ENCODE results near the gene HSBP1.

The HSBP1 gene

DNA sequence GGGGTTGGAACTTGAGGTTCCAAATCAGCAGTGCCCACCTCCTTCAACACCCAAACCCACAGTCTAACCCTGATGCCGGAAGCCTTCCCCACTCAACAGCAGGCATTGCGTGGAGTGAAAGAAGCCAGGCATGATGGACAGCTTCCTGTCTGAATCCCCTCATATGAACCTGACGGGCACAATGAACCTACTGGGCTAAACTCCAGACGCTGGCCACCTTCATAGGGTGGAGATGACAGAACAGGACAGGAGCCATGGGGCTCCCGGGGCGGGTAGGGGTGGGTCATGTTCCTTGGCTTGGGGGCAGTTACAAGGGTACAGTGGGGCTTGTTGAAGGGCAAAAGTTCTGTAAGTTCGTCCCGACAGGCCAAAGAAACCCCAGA is 460 bp upstream of the HSBP1 start:
- DNase-seq (ENCODE audit: low read depth in 1 of 2, low spot score in 1 of 2), result no peak
- TF ChIP-seq JUND (IDR thresholded peaks at IDR 0.05; ENCODE audit: low read depth), result no peak
- in situ Hi-C loops (cut with HindIII; ENCODE audit: low pct_unique_long_range_greater_than_20kb, low sequenced_read_pairs), result no loop called here

DNA sequence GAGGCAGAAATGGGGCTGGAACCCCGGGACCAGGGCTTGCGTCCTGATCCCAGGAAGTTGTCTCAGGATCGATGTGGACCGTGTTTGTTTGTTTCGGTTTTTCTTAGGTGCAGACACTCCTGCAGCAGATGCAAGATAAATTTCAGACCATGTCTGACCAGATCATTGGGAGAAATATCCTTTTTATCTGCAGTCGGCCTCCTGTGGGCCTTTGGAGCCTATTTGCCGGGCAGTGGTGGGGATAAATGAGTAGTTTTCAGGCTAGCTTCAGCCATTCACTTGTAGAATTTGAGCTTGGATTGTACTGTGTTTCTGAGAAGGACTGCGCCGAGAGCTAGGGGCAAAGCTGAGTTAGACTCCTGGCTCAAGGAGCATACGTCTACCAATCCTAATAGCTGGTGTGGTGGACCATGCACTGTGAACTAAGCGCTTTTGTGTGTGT is 816 bp downstream of the HSBP1 start:
- DNase-seq (ENCODE audit: low read depth in 1 of 2, low spot score in 1 of 2), result no peak
- no peak for TF ChIP-seq JUND (IDR thresholded peaks at IDR 0.05; ENCODE audit: low read depth)
- in situ Hi-C loops (cut with HindIII; ENCODE audit: low pct_unique_long_range_greater_than_20kb, low sequenced_read_pairs), result no loop called here

DNA sequence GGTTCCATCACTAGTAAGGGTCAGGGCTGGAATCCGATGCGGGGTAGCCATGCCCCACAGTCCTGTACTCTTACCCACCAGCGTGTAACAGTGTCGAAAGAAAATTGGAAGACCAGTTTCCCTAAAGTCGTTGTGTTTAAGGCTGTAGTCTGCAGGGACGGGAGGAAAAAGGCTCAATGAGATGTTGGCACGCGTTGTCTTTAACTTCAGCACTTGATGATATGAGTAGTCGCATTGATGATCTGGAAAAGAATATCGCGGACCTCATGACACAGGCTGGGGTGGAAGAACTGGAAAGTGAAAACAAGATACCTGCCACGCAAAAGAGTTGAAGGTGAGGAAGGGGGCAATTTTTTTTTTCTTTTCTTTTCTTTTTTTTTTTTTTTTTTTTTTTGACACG is 1.3 kb downstream of the HSBP1 start:
- in situ Hi-C loops (cut with HindIII; ENCODE audit: low pct_unique_long_range_greater_than_20kb, low sequenced_read_pairs), result no loop called here
- no peak for TF ChIP-seq JUND (IDR thresholded peaks at IDR 0.05; ENCODE audit: low read depth)
- DNase-seq (ENCODE audit: low read depth in 1 of 2, low spot score in 1 of 2), result no peak

DNA sequence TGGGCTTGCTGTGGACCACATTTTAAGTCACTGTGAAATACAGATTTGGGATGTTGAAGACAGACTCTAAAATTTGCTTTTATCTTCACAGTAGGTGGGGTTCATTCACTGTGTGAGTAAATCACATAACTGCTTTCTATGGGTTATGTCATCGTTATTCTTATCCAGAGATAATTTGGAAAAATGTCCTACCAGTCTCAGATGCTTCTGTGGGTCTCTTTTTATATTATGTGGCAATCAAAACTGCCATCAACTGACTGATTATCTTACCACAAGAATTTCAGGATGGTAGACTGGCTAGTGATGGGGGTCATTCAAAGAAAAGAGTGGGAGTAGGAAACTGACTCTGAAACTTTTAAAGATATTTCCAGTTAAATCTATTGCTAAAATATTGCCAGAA is 3.1 kb downstream of the HSBP1 start:
- no peak for TF ChIP-seq JUND (IDR thresholded peaks at IDR 0.05; ENCODE audit: low read depth)
- in situ Hi-C loops (cut with HindIII; ENCODE audit: low pct_unique_long_range_greater_than_20kb, low sequenced_read_pairs), result no loop called here
- DNase-seq (ENCODE audit: low read depth in 1 of 2, low spot score in 1 of 2), result no peak

DNA sequence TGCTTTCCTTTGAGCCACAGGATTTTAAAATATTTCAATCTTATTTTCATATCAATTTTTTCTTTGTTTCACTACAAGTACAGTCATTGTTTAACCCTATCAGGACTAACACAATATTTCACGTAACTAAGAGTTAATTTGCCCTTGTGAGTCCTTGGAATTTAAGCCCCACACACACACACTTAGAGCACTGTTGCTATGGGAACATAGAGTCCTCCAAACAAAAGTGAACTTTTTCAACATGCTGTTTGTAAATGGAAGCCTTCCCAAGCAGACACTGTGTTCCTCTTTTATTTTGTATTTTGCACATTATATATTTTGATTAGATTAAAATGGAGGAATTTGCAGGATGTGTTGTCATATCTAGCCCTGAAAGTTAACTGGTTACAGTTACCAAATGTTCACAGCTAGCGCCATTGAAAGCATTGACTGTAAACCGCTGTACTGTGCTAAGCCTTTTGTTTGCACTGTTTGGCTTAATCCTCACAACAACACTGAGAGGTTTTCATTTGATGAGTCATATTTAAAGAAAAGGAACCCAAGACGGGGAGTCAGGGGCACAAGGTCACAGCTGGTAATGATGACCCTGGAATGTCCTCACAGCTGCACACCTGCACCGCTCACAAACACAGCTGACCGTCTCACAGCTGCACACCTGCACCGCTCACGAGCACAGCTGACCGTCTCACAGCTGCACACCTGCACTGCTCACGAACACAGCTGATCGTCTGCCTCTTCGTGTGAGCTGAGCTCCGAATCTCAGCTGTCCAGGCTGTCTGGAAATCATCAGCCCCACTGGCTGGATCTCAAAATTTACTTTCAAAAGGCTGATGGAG is 6.3 kb downstream of the HSBP1 start:
- peak in 1 of 2 experiments; percentile 56 for DNase-seq (ENCODE audit: low read depth in 1 of 2, low spot score in 1 of 2)
- in situ Hi-C loops (cut with HindIII; ENCODE audit: low pct_unique_long_range_greater_than_20kb, low sequenced_read_pairs), result no loop called here
- TF ChIP-seq JUND (IDR thresholded peaks at IDR 0.05; ENCODE audit: low read depth), result no peak

DNA sequence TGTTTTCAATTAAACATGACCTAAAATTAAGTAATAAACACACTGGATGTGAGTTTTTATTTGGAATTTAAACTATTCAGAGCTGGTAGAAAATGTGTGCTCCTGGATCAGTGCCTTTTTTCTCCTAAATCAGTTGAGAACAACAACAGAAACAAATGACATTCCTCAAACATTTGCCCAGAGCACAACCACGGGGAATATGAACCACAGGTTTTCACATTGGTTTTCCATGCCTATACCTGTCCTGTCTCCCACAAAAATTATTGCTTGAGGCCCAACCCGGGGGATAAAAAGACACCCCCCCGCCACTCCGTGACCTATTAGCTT is 6.8 kb downstream of the HSBP1 start:
- in situ Hi-C loops (cut with HindIII; ENCODE audit: low pct_unique_long_range_greater_than_20kb, low sequenced_read_pairs), result no loop called here
- TF ChIP-seq JUND (IDR thresholded peaks at IDR 0.05; ENCODE audit: low read depth), result no peak

DNA sequence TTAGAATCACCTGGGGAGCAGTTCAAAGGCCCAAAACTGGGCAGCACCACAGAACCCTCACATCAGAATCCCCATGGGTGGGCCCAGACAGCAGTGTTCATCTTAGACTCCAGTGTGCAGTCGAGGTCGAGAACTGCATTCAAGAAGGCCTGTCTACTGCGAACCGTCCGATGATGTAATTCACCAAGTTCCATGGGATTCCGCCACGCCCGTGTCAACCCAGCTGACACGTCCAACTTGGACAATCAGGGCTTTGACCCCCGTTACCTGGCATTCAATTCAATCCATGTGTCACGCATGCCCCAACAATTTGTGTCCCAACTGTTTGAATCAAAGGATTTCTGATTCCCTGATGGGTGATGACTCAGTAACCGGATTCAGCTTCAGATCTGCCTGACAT is 9.2 kb downstream of the HSBP1 start:
- in situ Hi-C loops (cut with HindIII; ENCODE audit: low pct_unique_long_range_greater_than_20kb, low sequenced_read_pairs), result no loop called here
- no peak for DNase-seq (ENCODE audit: low read depth in 1 of 2, low spot score in 1 of 2)
- TF ChIP-seq JUND (IDR thresholded peaks at IDR 0.05; ENCODE audit: low read depth), result no peak

More for the DNA sequence above, 6.8 kb downstream of the HSBP1 start:
- no peak for DNase-seq (ENCODE audit: low read depth in 1 of 2, low spot score in 1 of 2)

DNA sequence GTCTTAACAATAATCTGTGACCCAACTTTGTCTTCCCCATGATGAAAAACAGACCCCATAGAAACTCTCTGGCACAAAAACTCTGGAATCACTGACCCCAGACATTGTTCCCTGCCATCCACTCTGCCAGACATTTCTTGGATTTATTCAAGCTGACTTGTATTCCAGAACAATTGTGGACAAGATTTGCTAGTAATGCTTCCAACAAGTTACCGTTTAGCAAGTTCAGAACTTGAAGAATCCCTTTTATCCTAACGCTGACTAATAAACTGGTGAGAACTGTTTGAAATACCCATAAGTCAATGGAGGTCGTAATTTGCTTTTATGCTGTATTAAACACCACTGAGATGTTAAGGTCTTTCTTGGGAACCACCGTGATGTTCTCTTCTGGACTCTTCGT is 10.5 kb downstream of the HSBP1 start:
- no peak for DNase-seq (ENCODE audit: low read depth in 1 of 2, low spot score in 1 of 2)
- no peak for TF ChIP-seq JUND (IDR thresholded peaks at IDR 0.05; ENCODE audit: low read depth)
- in situ Hi-C loops (cut with HindIII; ENCODE audit: low pct_unique_long_range_greater_than_20kb, low sequenced_read_pairs), result no loop called here

DNA sequence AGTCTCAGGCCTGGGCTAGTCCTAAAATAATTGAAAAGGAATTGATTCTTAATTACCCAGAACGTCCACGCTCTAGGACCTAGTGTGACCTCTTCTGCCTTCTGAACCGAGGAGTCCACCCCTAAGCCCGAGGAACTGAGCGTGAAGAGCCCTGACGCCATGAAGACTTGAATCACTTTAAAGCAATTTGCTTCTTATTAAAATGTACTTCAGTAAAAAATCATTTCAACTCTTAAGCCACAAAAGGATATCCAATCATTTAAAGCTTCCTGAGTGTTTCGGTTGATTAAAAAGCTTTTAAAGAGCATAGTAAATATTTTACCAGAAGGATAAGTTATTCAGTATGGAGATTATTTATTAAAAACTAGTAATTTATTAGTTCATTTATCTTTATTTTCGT is 11.6 kb downstream of the HSBP1 start:
- no peak for DNase-seq (ENCODE audit: low read depth in 1 of 2, low spot score in 1 of 2)
- in situ Hi-C loops (cut with HindIII; ENCODE audit: low pct_unique_long_range_greater_than_20kb, low sequenced_read_pairs), result no loop called here
- TF ChIP-seq JUND (IDR thresholded peaks at IDR 0.05; ENCODE audit: low read depth), result no peak

DNA sequence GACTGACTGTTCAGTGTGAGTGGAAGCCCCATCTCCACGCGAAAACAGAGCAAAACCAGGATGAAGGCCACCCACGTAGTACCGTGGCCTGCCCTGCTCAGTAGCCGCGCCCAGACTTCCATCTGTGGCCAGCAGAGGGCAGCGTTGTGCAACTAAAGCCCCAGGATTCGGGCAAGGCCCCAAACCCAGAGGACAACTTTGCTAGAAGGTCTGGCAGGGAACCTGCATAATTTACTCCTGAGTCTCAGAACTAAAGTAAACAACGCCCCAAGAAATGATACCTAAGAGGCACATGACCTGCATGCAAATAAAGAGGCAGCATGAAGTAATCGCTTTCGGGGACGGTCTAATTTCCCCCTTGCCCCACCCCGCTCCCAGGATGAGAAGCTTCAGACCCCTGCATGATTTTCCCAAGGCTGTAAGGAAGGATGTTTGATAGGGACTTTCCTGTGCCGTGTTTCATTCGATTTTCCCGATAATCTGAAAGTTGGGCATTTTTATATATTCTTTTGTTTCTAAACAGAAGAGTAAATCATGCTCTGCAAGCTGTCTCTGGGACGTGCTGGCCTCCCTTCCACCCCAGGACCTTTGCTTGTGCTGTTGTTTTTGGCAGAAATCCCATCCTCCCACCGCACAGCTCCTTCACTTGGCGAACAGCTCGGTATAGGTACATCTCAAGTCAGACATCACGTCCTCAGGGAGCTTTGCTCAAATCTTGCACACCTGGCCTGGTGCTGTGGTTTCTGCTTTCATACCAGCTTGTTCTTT is 18.6 kb downstream of the HSBP1 start:
- no peak for TF ChIP-seq JUND (IDR thresholded peaks at IDR 0.05; ENCODE audit: low read depth)
- DNase-seq (ENCODE audit: low read depth in 1 of 2, low spot score in 1 of 2), result peak; percentile 92
- in situ Hi-C loops (cut with HindIII; ENCODE audit: low pct_unique_long_range_greater_than_20kb, low sequenced_read_pairs), result no loop called here

DNA sequence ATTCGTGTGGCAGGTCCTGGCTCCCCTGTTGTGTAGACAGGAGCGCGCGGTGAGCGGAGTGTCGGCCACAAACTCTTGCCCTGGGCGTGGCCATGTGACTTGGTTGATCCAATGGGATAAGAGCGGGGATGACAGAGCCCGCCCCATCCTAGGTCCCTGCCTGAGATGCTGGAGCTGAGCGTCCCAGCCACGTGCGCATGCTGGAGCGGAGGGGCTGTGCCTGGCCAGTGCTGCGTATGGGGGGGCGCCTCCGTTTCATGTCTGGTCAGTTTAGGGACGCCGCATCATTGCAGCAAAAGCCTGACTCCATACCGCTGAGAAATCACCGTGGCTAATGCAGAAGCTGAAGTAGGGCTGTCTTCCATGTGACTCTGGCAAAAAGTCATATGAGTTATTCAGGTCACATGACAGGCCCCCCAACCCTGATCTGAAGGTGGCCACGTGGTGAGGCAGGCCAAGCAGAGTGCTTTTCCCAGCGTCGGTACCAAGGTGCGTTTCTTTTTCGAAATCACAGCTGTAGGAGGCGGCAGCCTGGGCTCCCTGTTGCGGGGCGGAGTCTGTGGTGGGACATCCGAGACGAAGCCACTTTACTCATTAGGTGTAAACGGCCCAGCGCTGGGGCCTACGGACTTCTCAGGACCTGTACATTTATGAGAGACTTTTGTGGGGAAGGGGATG is 22.5 kb downstream of the HSBP1 start:
- TF ChIP-seq JUND (IDR thresholded peaks at IDR 0.05; ENCODE audit: low read depth), result no peak
- no peak for DNase-seq (ENCODE audit: low read depth in 1 of 2, low spot score in 1 of 2)
- in situ Hi-C loops (cut with HindIII; ENCODE audit: low pct_unique_long_range_greater_than_20kb, low sequenced_read_pairs), result no loop called here

DNA sequence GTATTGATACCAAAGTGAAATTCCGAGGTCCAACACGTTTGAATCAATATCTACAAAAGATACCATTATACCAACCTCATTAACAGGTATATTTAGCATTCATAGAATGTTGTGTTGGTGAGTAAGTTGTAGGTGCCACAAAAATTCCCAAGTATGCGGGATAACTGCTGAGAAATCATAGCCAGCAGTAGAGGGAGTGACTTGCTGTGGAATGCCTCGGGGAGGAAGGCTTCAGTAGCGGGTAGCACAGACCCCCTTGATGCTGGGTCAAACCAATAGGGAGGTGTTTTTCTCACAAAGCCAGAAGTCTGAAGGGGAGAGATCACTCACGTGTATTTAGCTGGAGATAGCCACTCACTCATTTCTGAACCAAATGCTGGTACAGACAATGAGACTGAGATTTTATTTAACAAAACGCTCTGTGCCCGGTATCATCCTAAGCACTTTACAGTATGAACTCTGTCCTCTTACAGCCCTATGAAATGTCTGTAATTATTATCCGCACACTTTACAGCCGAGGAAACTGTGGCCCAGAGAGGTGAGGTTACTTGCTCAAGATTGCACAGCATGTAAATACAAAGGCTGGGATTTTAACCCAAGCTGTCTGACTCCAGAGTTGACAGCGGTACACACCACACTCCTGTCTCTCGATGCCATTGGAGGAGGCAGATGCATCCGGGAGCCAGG is 23.1 kb downstream of the HSBP1 start:
- no peak for TF ChIP-seq JUND (IDR thresholded peaks at IDR 0.05; ENCODE audit: low read depth)
- no peak for DNase-seq (ENCODE audit: low read depth in 1 of 2, low spot score in 1 of 2)
- in situ Hi-C loops (cut with HindIII; ENCODE audit: low pct_unique_long_range_greater_than_20kb, low sequenced_read_pairs), result no loop called here

Measured in T47D (cell line).